RWPE1 (cell line): ENCODE data around the gene KIAA1614.

Experiments used
- CTCF ChIA-PET: fragments of 350-600 bp; sonication (Branson Sonifier 250); formaldehyde crosslinking; extraction: SDS; loops from one replicate; lab custom pipeline; 2021; lab: Yijun Ruan, JAX
- POLR2A ChIA-PET: fragments of 400-600 bp; formaldehyde crosslinking; extraction: SDS; loops from one replicate; lab custom pipeline; 2020; ENCODE audit warnings: antibody characterized with exemption; ENCODE audit not compliant: low non-redundant PET; lab: Yijun Ruan, JAX
- DNase-seq: peaks from one replicate; pipeline ENCODE4 v3.0.0; 2012; ENCODE audit warnings: low spot score
- H3K27ac ChIP-seq: fragments of 450-650 bp; 2 replicates; pipeline ENCODE4 v1.5.1; 2017
- CTCF ChIP-seq: fragments of 450-650 bp; conservative IDR thresholded peaks from 2 replicates; pipeline ENCODE4 v1.5.1; 2017; ENCODE audit warnings: low read depth, mild to moderate bottlenecking

The KIAA1614 gene

GRCh38 chr1:180945151-180945550 lies 32.5 kb downstream of the KIAA1614 start:
- peak overlapping the region; percentile 55 for H3K27ac ChIP-seq
- ChIA-PET CTCF (no interaction called here), POLR2A (no interaction called here)
- TF ChIP-seq CTCF = no peak
- DNase-seq = no peak

- no peak for DNase-seq
- ChIA-PET POLR2A (no interaction called here), CTCF (interaction anchor here (0.7 kb wide), 1 partner anchor 21 kb away, joined by 3 read pairs; no protein-coding TSS in a partner anchor)
- peak overlapping the region; percentile 55 for H3K27ac ChIP-seq
- TF ChIP-seq CTCF = no peak
These were observed 32.9 kb downstream of the KIAA1614 start for GRCh38 chr1:180945551-180945950.

- POLR2A ChIA-PET = no interaction called here
- no peak for TF ChIP-seq CTCF
- DNase-seq = no peak
- H3K27ac ChIP-seq = peak overlapping the region; percentile 55
- CTCF ChIA-PET = interaction anchor here (0.7 kb wide), 1 partner anchor 21 kb away, joined by 3 read pairs; no protein-coding TSS in a partner anchor
These were observed 33.4 kb downstream of the KIAA1614 start for GRCh38 chr1:180946056-180946455.

- no peak for TF ChIP-seq CTCF
- H3K27ac ChIP-seq = peak overlapping the region; percentile 55
- ChIA-PET CTCF (no interaction called here), POLR2A (no interaction called here)
- no peak for DNase-seq
These were observed 34.1 kb downstream of the KIAA1614 start for GRCh38 chr1:180946541-180947498.

- ChIA-PET CTCF (no interaction called here), POLR2A (no interaction called here)
- no peak for DNase-seq
- peak overlapping the region; percentile 54; the same call in 1 of the 2 replicates for H3K27ac ChIP-seq
- TF ChIP-seq CTCF = no peak
These were observed 34.8 kb downstream of the KIAA1614 start for GRCh38 chr1:180947499-180947885.

- no peak for DNase-seq
- no peak for TF ChIP-seq CTCF
- ChIA-PET CTCF (no interaction called here), POLR2A (no interaction called here)
- peak overlapping the region; percentile 54 for H3K27ac ChIP-seq
These were observed 35.4 kb downstream of the KIAA1614 start for GRCh38 chr1:180947901-180948640.
